Esophagus squamous epithelium (tissue), 4 donors: ENCODE results near the gene NIPA2.

Source experiments
- POLR2A ChIP-seq, 4 donors: fragments of 450-650 bp; IDR thresholded peaks; one replicate each; pipeline ENCODE4 v1.6.1; 2017; ENCODE audit warnings: antibody characterized with exemption in 4 of 4, mild to moderate bottlenecking in 4 of 4, moderate library complexity in 3 of 4
- TF ChIP-seq, protein P1 (sequence below), 6 experiments: fragments of 450-650 bp in 4 of 6; fragments of 200-600 bp in 2 of 6; sonication (generic) in 2 of 6; IDR thresholded peaks; one replicate each; pipeline ENCODE4 v1.5.1; 2016 to 2019; ENCODE audit warnings: antibody characterized with exemption in 6 of 6, mild to moderate bottlenecking in 4 of 6, moderate library complexity in 4 of 6

DNA sequence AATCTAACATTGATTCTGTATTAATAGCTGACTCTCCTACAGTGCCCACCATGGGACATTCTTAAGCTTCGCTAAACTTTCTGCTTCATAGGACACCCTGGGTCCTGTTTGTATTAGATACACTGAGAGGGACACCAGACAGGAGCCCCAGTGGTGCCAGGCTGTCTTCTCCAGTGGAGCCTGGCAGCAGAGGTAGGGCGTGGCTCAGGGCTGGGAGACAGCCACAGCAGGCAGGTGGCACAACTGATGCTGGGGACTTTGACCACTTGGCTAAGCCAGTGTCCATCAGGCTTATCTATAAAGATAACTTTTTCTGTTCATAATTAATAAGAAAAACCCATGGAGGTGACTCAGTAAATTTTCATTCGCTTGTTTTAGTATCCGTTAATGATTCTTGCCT is 30.2 kb upstream of the NIPA2 start:
- TF ChIP-seq POLR2A (IDR thresholded peaks at IDR 0.05) = no peak
- TF ChIP-seq, protein P1, sequence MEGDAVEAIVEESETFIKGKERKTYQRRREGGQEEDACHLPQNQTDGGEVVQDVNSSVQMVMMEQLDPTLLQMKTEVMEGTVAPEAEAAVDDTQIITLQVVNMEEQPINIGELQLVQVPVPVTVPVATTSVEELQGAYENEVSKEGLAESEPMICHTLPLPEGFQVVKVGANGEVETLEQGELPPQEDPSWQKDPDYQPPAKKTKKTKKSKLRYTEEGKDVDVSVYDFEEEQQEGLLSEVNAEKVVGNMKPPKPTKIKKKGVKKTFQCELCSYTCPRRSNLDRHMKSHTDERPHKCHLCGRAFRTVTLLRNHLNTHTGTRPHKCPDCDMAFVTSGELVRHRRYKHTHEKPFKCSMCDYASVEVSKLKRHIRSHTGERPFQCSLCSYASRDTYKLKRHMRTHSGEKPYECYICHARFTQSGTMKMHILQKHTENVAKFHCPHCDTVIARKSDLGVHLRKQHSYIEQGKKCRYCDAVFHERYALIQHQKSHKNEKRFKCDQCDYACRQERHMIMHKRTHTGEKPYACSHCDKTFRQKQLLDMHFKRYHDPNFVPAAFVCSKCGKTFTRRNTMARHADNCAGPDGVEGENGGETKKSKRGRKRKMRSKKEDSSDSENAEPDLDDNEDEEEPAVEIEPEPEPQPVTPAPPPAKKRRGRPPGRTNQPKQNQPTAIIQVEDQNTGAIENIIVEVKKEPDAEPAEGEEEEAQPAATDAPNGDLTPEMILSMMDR (IDR thresholded peaks at IDR 0.05) = no peak
